SK-N-SH (cell line): Measurements from ENCODE around the gene FBXO27.

Experiments used
- JUND ChIP-seq: IDR thresholded peaks from 2 replicates; pipeline ENCODE4 v1.4.0; 2012
- MXI1 ChIP-seq: IDR thresholded peaks from 2 replicates; pipeline ENCODE4 v1.6.1; 2012; ENCODE audit warnings: mild to moderate bottlenecking, low read depth, low read length, improper control_type of control experiment
- POLR2AphosphoS5 ChIP-seq: IDR thresholded peaks from 2 replicates; pipeline ENCODE4 v1.6.1; 2012; ENCODE audit warnings: low read depth, low read length
- RAD21 ChIP-seq: IDR thresholded peaks from 2 replicates; pipeline ENCODE4 v1.6.1; 2012; ENCODE audit warnings: mild to moderate bottlenecking, low read length
- TAF1 ChIP-seq: IDR thresholded peaks from 2 replicates; pipeline ENCODE4 v1.6.1; 2012; ENCODE audit warnings: low read depth, mild to moderate bottlenecking, low read length, moderate library complexity, borderline replicate concordance
- TF ChIP-seq, protein P1 (sequence below): fragments of 200-600 bp; sonication (generic); IDR thresholded peaks from 2 replicates; pipeline ENCODE4 v1.6.1; 2017; ENCODE audit warnings: antibody characterized with exemption, mild to moderate bottlenecking, moderate library complexity
- TF ChIP-seq, protein P2 (sequence below): IDR thresholded peaks from 2 replicates; pipeline ENCODE4 v1.6.1; 2012; ENCODE audit warnings: mild to moderate bottlenecking, low read depth, low read length, moderate library complexity
- TF ChIP-seq, protein P3 (sequence below): fragments of 150-350 bp; IDR thresholded peaks from 2 replicates; pipeline ENCODE4 v1.6.1; 2017; ENCODE audit warnings: antibody characterized with exemption, low read length, low read depth, borderline replicate concordance
- TF ChIP-seq, protein P4 (sequence below): IDR thresholded peaks from 2 replicates; pipeline ENCODE4; 2012

DNA sequence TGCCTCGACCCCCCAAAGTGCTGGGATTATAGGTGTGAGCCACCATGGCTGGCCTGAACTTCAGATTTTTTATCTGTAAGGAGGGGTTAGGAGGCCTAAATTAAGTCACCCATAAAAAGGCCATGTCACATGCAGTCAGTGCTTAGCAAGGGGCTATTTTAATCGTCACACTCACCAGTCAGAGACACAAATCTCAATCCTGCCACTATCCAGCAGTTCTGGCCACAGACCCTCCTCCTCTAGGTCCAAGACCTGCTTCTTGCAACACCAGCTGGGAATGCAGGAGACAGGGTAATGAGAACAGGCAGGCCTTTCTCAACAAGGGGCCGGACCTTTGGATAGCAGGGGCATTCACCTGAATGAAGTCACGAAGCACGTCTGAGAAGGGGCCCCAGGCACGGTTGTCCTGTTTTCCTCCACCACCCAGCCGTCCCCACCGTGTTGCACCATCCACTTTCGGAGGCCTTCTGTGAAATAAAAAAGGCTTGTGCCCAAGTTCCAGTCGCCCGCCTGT is 1.4 kb downstream of the FBXO27 start:
- TF ChIP-seq, protein P1, sequence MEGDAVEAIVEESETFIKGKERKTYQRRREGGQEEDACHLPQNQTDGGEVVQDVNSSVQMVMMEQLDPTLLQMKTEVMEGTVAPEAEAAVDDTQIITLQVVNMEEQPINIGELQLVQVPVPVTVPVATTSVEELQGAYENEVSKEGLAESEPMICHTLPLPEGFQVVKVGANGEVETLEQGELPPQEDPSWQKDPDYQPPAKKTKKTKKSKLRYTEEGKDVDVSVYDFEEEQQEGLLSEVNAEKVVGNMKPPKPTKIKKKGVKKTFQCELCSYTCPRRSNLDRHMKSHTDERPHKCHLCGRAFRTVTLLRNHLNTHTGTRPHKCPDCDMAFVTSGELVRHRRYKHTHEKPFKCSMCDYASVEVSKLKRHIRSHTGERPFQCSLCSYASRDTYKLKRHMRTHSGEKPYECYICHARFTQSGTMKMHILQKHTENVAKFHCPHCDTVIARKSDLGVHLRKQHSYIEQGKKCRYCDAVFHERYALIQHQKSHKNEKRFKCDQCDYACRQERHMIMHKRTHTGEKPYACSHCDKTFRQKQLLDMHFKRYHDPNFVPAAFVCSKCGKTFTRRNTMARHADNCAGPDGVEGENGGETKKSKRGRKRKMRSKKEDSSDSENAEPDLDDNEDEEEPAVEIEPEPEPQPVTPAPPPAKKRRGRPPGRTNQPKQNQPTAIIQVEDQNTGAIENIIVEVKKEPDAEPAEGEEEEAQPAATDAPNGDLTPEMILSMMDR = no peak
- TF ChIP-seq, protein P2, sequence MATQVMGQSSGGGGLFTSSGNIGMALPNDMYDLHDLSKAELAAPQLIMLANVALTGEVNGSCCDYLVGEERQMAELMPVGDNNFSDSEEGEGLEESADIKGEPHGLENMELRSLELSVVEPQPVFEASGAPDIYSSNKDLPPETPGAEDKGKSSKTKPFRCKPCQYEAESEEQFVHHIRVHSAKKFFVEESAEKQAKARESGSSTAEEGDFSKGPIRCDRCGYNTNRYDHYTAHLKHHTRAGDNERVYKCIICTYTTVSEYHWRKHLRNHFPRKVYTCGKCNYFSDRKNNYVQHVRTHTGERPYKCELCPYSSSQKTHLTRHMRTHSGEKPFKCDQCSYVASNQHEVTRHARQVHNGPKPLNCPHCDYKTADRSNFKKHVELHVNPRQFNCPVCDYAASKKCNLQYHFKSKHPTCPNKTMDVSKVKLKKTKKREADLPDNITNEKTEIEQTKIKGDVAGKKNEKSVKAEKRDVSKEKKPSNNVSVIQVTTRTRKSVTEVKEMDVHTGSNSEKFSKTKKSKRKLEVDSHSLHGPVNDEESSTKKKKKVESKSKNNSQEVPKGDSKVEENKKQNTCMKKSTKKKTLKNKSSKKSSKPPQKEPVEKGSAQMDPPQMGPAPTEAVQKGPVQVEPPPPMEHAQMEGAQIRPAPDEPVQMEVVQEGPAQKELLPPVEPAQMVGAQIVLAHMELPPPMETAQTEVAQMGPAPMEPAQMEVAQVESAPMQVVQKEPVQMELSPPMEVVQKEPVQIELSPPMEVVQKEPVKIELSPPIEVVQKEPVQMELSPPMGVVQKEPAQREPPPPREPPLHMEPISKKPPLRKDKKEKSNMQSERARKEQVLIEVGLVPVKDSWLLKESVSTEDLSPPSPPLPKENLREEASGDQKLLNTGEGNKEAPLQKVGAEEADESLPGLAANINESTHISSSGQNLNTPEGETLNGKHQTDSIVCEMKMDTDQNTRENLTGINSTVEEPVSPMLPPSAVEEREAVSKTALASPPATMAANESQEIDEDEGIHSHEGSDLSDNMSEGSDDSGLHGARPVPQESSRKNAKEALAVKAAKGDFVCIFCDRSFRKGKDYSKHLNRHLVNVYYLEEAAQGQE = no peak
- TF ChIP-seq RAD21 (no peak), TAF1 (no peak), JUND (no peak), MXI1 (no peak), POLR2AphosphoS5 (no peak)
- TF ChIP-seq, protein P3, sequence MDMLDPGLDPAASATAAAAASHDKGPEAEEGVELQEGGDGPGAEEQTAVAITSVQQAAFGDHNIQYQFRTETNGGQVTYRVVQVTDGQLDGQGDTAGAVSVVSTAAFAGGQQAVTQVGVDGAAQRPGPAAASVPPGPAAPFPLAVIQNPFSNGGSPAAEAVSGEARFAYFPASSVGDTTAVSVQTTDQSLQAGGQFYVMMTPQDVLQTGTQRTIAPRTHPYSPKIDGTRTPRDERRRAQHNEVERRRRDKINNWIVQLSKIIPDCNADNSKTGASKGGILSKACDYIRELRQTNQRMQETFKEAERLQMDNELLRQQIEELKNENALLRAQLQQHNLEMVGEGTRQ = no peak
- TF ChIP-seq, protein P4, sequence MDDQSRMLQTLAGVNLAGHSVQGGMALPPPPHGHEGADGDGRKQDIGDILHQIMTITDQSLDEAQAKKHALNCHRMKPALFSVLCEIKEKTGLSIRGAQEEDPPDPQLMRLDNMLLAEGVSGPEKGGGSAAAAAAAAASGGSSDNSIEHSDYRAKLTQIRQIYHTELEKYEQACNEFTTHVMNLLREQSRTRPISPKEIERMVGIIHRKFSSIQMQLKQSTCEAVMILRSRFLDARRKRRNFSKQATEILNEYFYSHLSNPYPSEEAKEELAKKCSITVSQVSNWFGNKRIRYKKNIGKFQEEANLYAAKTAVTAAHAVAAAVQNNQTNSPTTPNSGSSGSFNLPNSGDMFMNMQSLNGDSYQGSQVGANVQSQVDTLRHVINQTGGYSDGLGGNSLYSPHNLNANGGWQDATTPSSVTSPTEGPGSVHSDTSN = no peak
